Activated T-cell treated with anti-CD3 and anti-CD28 coated beads, Interleukin-2, amount 50 U/mL, for 24 hours (primary cell): ENCODE measurements around the gene COA8.

ENCODE experiments used
- DNase-seq: peaks from one replicate; pipeline ENCODE4 v3.0.0-alpha.2; 2020
- H3K27ac Mint-ChIP-seq: 2 replicates; pipeline ENCODE4 v1.8.0; 2020; ENCODE audit warnings: mild to moderate bottlenecking, mixed read lengths
- H3K27me3 Mint-ChIP-seq: 2 replicates; pipeline ENCODE4 v1.8.0; 2020; ENCODE audit warnings: mixed read lengths
- H3K36me3 Mint-ChIP-seq: 2 replicates; pipeline ENCODE4 v1.8.0; 2020; ENCODE audit warnings: low read depth, mixed read lengths
- H3K4me1 Mint-ChIP-seq: 2 replicates; pipeline ENCODE4 v1.8.0; 2020; ENCODE audit warnings: low read depth, mixed read lengths
- H3K4me3 Mint-ChIP-seq: 2 replicates; pipeline ENCODE4 v1.8.0; 2020; ENCODE audit warnings: mild to moderate bottlenecking, moderate library complexity, mixed read lengths
- H3K9me3 Mint-ChIP-seq: 2 replicates; pipeline ENCODE4 v1.8.0; 2020; ENCODE audit warnings: mixed read lengths

Gene COA8

DNA sequence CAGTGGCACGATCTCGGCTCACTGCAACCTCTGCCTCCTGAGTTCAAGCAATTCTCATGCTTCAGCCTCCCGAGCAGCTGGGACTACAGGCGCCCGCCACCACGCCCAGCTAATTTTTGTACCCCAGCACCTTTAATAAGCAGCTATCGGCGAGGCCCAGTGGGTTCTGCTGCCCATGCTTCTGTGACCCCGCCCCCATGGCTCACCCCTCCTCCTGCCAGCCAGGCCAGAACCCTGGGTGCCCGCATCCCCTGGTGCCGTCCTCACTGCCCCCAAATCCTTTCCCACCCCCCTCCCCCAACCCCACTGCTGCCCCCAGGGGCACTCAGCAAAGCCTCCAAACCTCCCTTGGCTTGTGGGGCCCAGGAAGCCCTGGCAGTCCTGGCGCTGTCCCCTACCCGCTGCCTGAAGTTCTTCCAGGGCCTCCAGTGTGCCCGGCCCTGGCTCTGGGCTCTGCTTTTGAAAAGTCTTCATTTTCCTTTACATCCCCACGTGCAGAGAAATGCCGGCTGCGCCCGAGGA is 14.8 kb upstream of the COA8 start:
- Mint-ChIP-seq H3K36me3 (peaks cover 4% of the 10 kb centered on the region), H3K4me3 (no peak overlapping the region), H3K27ac (no peak overlapping the region), H3K9me3 (no peaks in the 10 kb centered on the region), H3K4me1 (peaks cover 6% of the 10 kb centered on the region), H3K27me3 (no peaks in the 10 kb centered on the region)
- DNase-seq, result no peak

GRCh38 chr14:103548463-103549351 is 14.1 kb upstream of the COA8 start:
- Mint-ChIP-seq H3K4me1 (peaks cover 6% of the 10 kb centered on the region), H3K4me3 (no peak overlapping the region), H3K27ac (no peak overlapping the region), H3K9me3 (no peaks in the 10 kb centered on the region), H3K27me3 (no peaks in the 10 kb centered on the region), H3K36me3 (peaks cover 4% of the 10 kb centered on the region)
- no peak for DNase-seq

GRCh38 chr14:103549361-103550311 is 13.1 kb upstream of the COA8 start:
- H3K27me3 Mint-ChIP-seq, result no peaks in the 10 kb centered on the region
- H3K9me3 Mint-ChIP-seq, result no peaks in the 10 kb centered on the region
- peaks cover 5% of the 10 kb centered on the region for H3K36me3 Mint-ChIP-seq
- no peak overlapping the region for H3K27ac Mint-ChIP-seq
- no peak for DNase-seq
- H3K4me3 Mint-ChIP-seq, result no peak overlapping the region
- H3K4me1 Mint-ChIP-seq, result peaks cover 6% of the 10 kb centered on the region

GRCh38 chr14:103550451-103551337 is 12.1 kb upstream of the COA8 start:
- Mint-ChIP-seq H3K4me1 (peaks cover 12% of the 10 kb centered on the region), H3K27ac (no peak overlapping the region), H3K36me3 (peaks cover 14% of the 10 kb centered on the region), H3K9me3 (no peaks in the 10 kb centered on the region), H3K27me3 (no peaks in the 10 kb centered on the region), H3K4me3 (no peak overlapping the region)
- DNase-seq, result no peak

DNA sequence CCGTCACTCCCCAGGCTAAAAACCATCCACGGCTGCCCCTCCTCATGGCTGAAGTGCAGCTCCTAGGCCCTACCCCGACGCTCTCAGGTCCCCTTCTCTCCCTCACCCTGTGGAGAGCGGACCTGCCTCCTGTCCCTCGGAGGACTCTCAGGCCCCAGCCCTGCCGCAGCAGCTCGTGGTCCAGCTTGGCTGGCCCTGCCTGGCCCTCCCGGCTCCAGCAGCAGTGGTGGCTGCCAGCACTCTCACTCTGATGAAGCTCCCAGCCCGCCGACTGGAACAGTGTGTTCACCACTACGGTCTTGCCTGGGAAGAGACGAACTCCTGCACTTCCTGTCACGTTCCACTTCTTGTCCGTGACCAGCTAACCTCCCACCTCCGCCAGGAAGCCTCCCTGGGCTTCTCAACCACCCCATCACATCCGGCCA is 11.4 kb upstream of the COA8 start:
- no peak overlapping the region for H3K27ac Mint-ChIP-seq
- H3K4me1 Mint-ChIP-seq, result peaks cover 12% of the 10 kb centered on the region
- peaks cover 18% of the 10 kb centered on the region for H3K36me3 Mint-ChIP-seq
- H3K27me3 Mint-ChIP-seq, result no peaks in the 10 kb centered on the region
- no peak overlapping the region for H3K4me3 Mint-ChIP-seq
- no peaks in the 10 kb centered on the region for H3K9me3 Mint-ChIP-seq
- no peak for DNase-seq

GRCh38 chr14:103552011-103552845 is 10.5 kb upstream of the COA8 start:
- Mint-ChIP-seq H3K4me1 (peaks cover 17% of the 10 kb centered on the region), H3K36me3 (peaks cover 22% of the 10 kb centered on the region), H3K27ac (peak overlapping the region; percentile 37), H3K4me3 (no peak overlapping the region), H3K27me3 (no peaks in the 10 kb centered on the region), H3K9me3 (no peaks in the 10 kb centered on the region)
- DNase-seq, result no peak

DNA sequence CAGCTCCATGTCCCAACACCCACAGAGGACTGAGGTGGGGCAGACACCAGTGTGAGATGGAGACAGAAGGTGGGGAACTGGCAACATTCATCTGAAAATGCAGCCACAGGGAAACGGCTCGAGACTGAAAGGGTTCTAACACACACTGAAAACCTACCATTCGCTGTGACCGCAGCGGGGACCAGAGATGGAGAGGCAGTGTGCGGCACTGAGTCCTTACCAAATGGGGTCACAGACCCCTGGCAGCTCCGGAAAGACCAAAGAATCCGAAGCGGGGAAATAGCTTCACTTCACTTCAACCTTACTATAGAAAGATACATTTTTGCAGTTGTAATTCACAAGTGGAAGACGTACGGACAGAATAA is 9.9 kb upstream of the COA8 start:
- H3K4me3 Mint-ChIP-seq, result no peak overlapping the region
- peaks cover 22% of the 10 kb centered on the region for H3K4me1 Mint-ChIP-seq
- no peaks in the 10 kb centered on the region for H3K27me3 Mint-ChIP-seq
- no peaks in the 10 kb centered on the region for H3K9me3 Mint-ChIP-seq
- peaks cover 28% of the 10 kb centered on the region for H3K36me3 Mint-ChIP-seq
- no peak overlapping the region for H3K27ac Mint-ChIP-seq
- no peak for DNase-seq

GRCh38 chr14:103555559-103556337 is 7.0 kb upstream of the COA8 start:
- no peak for DNase-seq
- Mint-ChIP-seq H3K4me3 (no peak overlapping the region), H3K9me3 (no peaks in the 10 kb centered on the region), H3K4me1 (peaks cover 50% of the 10 kb centered on the region), H3K27me3 (no peaks in the 10 kb centered on the region), H3K27ac (peak overlapping the region; percentile 41), H3K36me3 (peaks cover 57% of the 10 kb centered on the region)

DNA sequence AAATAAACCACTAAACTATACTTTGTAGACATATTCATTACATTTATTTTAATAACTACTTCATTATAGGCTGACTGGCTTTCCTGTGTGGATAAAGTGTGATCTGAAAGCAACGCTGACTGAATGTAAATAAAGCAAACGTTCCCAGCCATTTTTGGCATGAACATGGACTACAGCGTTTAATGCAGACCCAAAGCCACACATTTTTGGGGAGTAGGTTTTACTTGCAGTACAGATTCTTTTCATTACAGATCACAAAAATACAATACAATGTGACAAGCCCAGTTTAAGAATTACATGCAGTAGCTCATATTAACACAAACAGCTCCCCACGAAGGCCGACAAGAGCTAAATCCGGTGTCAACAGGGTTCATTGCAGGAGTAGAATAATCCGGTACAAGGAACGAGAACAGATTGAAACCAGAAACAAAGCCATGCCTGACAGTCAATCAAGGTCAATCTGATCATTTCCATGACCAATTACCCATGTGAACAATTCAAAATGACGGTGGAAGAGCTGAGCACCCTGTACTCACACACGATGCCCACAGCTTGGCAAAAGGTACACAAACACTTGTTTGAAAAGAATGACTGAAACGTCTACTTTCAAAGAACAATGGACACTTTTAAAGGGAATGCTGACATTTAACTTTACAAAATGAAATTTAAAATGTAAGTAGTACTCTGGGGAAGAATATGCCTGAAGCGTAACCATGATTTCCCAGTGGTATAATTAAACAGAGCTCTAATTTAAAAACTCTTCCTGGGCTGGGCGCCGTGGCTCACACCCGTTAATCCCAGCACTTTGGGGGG is 5.6 kb upstream of the COA8 start:
- no peak for DNase-seq
- peaks cover 66% of the 10 kb centered on the region for H3K36me3 Mint-ChIP-seq
- no peak overlapping the region for H3K4me3 Mint-ChIP-seq
- H3K27me3 Mint-ChIP-seq, result no peaks in the 10 kb centered on the region
- H3K9me3 Mint-ChIP-seq, result no peaks in the 10 kb centered on the region
- peaks cover 59% of the 10 kb centered on the region for H3K4me1 Mint-ChIP-seq
- peak overlapping the region; percentile 1 for H3K27ac Mint-ChIP-seq

DNA sequence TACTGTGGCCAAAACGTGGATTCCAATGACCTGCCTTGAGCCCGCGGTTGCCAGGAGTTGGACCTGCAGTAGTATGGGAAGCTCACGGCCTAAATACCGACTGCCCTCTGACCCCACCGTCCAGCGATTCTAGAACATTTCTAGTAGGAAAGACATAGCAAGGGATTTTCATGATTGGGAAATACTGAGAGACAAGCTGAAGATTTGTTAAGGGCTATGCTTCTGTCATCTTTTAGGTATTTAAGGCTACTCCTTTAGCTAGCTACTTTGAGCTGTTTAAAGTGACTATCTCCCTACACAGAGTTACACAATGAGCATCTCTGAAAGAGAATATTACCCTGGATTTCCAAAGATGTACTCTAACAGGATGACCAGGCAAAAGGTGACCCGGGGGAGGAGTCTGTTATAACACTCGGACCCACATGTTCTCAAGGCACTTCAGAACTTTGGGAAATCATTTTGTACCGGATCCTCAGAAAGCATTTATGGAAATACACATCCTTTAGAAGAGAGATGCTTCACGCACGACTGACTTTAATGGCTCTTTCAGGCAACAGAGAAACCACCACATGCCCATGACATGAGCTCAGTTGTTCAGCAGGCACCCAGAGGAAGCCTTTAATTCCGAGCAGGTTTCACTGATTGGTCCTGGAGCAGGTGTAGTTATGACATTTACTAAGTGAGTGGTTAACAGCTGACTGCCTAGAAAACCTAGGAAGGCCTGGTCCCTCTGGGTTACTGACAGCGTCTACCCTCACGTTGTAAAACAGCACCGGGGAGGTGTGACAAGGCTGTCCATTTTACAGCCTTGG is 4.5 kb upstream of the COA8 start:
- Mint-ChIP-seq H3K27ac (peak overlapping the region; percentile 65), H3K4me1 (peaks cover 60% of the 10 kb centered on the region), H3K4me3 (no peak overlapping the region), H3K36me3 (peaks cover 71% of the 10 kb centered on the region), H3K27me3 (no peaks in the 10 kb centered on the region), H3K9me3 (no peaks in the 10 kb centered on the region)
- no peak for DNase-seq

GRCh38 chr14:103559766-103560165 is 3.0 kb upstream of the COA8 start:
- peaks cover 68% of the 10 kb centered on the region for H3K4me1 Mint-ChIP-seq
- H3K9me3 Mint-ChIP-seq, result no peaks in the 10 kb centered on the region
- peak overlapping the region; percentile 95 for H3K4me3 Mint-ChIP-seq
- H3K27ac Mint-ChIP-seq, result peak overlapping the region; percentile 94
- DNase-seq, result no peak
- peaks cover 75% of the 10 kb centered on the region for H3K36me3 Mint-ChIP-seq
- no peaks in the 10 kb centered on the region for H3K27me3 Mint-ChIP-seq
